Natural killer cell (primary cell): ENCODE measurements around the gene IPO9. TPM values are rescaled to one million over a fixed set of nuclear protein-coding genes. Genes with fewer than 3 reads are reported as not detected.
A peak's percentile ranks its signal among the peaks of the same experiment; 100 is the strongest.

ENCODE experiments used
- ATAC-seq, 3 donors: fragments of 150-1000 bp in 2 of 3; fragments of 200-7000 bp in 1 of 3; cut with Tn5 transposase; 1 replicate in 1 of 3; 2 replicates in 2 of 3; pipeline ENCODE4 v1.10.0; 2021; ENCODE audit warnings: mild to moderate bottlenecking in 2 of 3, moderate library complexity in 2 of 3
- DNase-seq, 2 donors: peaks; one replicate each; pipeline versions ENCODE4 v3.0.0 to v3.0.0-alpha.2; 2013 to 2021; ENCODE audit warnings: mixed read lengths in 1 of 2
- H3K27ac ChIP-seq: one replicate; pipeline ENCODE4 v1.5.1; 2013; ENCODE audit warnings: mild to moderate bottlenecking, low read length
- H3K27me3 ChIP-seq: one replicate; pipeline ENCODE4 v1.6.1; 2013; ENCODE audit warnings: low read length; ENCODE audit not compliant: control insufficient read depth, insufficient read depth
- H3K36me3 ChIP-seq: one replicate; pipeline ENCODE4 v1.6.1; 2013; ENCODE audit warnings: low read length; ENCODE audit not compliant: control insufficient read depth, insufficient read depth
- H3K4me1 ChIP-seq: one replicate; pipeline ENCODE4 v1.6.1; 2013; ENCODE audit warnings: low read length; ENCODE audit not compliant: control insufficient read depth, insufficient read depth
- H3K4me3 ChIP-seq: one replicate; pipeline ENCODE4 v1.5.1; 2013; ENCODE audit warnings: low read length
- H3K9me3 ChIP-seq: one replicate; pipeline ENCODE4 v1.6.1; 2013; ENCODE audit warnings: low read length; ENCODE audit not compliant: control insufficient read depth, insufficient read depth
- H3K27ac Mint-ChIP-seq, 2 donors: one replicate each; pipeline ENCODE4 v1.8.0; 2022; ENCODE audit warnings: mild to moderate bottlenecking in 2 of 2, mixed read lengths in 2 of 2, moderate library complexity in 1 of 2
- H3K27me3 Mint-ChIP-seq, 2 donors: one replicate each; pipeline ENCODE4 v1.8.0; 2022; ENCODE audit warnings: low read depth in 2 of 2, mixed read lengths in 2 of 2
- H3K36me3 Mint-ChIP-seq: one replicate; pipeline ENCODE4 v1.8.0; 2022; ENCODE audit warnings: mixed read lengths
- H3K4me1 Mint-ChIP-seq, 2 donors: one replicate each; pipeline ENCODE4 v1.8.0; 2022; ENCODE audit warnings: mixed read lengths in 2 of 2
- H3K4me3 Mint-ChIP-seq: one replicate; pipeline ENCODE4 v1.8.0; 2022; ENCODE audit warnings: mild to moderate bottlenecking, moderate library complexity, mixed read lengths
- H3K9me3 Mint-ChIP-seq, 2 donors: one replicate each; pipeline ENCODE4 v1.8.0; 2022; ENCODE audit warnings: mixed read lengths in 2 of 2
- WGBS: methylation state at CpG from one replicate; pipeline ENCODE4 v1.1.7; 2013; ENCODE audit warnings: missing lambda C conversion rate; ENCODE audit not compliant: insufficient coverage; 5-methylcytosine and 5-hydroxymethylcytosine counted together
- intact Hi-C: fragments of 100-400 bp; cut with micrococcal nuclease; formaldehyde crosslinking; loops from one replicate; pipeline ENCODE4 v1.14.2; 2022
- total RNA-seq, 4 donors: library from RNA; stranded (reverse); fragments of 120-200 nt in 1 of 4; gene quantifications; one replicate each; pipeline versions ENCODE4 v1.2.3 to v1.2.4, GENCODE V29; 2013 to 2022
- TF ChIP-seq, protein P1 (sequence below): fragments of 200-600 bp; IDR thresholded peaks from one replicate; pipeline ENCODE4 v1.8.0; 2022; ENCODE audit warnings: antibody characterized with exemption

The IPO9 gene
- total RNA-seq, 3 donors from 2014 or later (not counting 1 experiment from before 2014, with no cell fraction given) = 27.0 to 35.5 (median 34.6) TPM

DNA sequence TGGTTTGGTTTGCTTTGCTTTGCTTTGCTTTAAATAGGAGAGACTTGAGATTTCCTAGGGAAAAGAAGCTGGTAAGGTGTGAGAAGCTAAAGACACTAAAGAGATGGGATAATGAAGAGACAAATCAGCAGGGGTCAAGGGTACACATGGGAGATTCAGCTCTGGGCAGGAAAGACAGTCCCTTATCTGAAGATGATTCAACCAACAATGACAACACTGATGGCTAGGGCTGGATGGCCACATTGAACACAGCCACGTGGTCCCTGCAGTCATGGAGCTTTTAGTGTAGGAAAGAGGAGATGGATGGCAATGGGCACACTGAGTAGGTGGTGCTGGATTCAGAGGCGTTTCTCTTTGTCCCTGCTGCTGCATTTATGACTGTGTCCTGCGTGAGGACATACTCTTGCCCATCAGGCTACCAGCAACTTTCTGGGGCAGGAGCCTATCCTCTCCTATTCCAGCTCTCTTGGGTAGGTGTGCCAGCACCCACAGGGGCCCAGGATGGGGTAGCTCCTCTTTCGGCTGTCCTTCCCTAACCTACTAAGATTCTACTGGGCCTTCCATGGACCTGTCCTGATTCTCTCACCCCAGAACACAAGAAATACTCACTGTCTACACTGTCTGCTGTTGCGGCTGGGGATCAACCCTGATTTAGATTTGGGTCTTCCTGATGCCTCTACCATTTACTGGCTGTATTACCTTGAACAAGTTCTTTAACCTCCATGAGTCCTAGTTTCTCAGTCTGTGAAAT is 58.3 kb downstream of the IPO9 start:
- Histone ChIP-seq H3K4me3 (no peak overlapping the region), H3K36me3 (no peaks in the 10 kb centered on the region), H3K4me1 (peaks cover 26% of the 10 kb centered on the region), H3K27me3 (peaks cover 29% of the 10 kb centered on the region), H3K27ac (no peak overlapping the region), H3K9me3 (no peaks in the 10 kb centered on the region)
- Mint-ChIP-seq H3K9me3 (no peaks in the 10 kb centered on the region), H3K36me3 (no peaks in the 10 kb centered on the region), H3K27ac (no peak overlapping the region), H3K4me1 (peaks cover 0 to 5% of the 10 kb centered on the region in 2 donors), H3K4me3 (peak overlapping the region; percentile 67), H3K27me3 (peaks cover 6 to 39% of the 10 kb centered on the region in 2 donors)
- ATAC-seq (no peak), DNase-seq (no peak)
- WGBS = 86% methylated on average over 5 of the region's 5 CpGs
- TF ChIP-seq, protein P1, sequence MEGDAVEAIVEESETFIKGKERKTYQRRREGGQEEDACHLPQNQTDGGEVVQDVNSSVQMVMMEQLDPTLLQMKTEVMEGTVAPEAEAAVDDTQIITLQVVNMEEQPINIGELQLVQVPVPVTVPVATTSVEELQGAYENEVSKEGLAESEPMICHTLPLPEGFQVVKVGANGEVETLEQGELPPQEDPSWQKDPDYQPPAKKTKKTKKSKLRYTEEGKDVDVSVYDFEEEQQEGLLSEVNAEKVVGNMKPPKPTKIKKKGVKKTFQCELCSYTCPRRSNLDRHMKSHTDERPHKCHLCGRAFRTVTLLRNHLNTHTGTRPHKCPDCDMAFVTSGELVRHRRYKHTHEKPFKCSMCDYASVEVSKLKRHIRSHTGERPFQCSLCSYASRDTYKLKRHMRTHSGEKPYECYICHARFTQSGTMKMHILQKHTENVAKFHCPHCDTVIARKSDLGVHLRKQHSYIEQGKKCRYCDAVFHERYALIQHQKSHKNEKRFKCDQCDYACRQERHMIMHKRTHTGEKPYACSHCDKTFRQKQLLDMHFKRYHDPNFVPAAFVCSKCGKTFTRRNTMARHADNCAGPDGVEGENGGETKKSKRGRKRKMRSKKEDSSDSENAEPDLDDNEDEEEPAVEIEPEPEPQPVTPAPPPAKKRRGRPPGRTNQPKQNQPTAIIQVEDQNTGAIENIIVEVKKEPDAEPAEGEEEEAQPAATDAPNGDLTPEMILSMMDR = no peak
- intact Hi-C loops = no loop called here

DNA sequence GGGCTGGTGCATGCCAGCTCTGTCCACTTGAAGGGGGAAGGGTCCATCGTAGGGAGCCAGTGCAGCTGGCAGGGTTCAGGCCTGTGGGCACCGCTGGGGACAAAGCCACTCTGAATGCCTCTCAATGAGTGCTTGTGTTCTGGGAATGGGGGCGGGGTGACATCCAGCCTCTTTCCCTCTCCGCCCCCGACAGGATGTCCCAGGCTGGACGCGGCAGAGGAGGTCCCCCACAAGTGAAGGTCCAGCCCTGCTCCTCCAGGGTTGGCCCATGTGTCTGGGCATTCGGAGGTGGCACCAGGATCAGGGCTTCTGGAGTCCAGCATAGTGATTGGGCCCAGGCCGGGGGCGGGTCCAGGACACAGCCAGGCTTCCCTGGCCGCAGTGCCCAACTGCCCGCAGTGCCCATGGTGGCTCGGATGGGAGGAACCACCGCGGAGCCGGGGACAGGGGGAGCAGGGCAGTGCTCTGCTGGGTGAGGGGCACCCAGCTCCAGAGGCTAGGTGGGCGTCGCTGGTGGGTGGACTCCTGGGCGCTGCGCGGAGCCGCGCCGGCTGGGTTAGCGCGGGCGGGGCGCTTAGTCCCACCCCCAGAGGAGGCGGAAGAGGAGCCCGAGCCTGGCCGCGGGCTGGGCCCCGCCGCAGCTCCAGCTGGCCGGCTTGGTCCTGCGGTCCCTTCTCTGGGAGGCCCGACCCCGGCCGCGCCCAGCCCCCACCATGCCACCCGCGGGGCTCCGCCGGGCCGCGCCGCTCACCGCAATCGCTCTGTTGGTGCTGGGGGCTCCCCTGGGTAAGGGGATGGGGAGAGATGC is 59.5 kb downstream of the IPO9 start, which contains the start of gene SHISA4:
SHISA4 (plus strand) TSS at position 617 of the 808 bp plus-strand sequence; CDS start at position 714, 97 bp downstream.
- Histone ChIP-seq H3K27me3 (peaks cover 29% of the 10 kb centered on the region), H3K36me3 (no peaks in the 10 kb centered on the region), H3K9me3 (no peaks in the 10 kb centered on the region), H3K27ac (no peak within 1 kb of the TSS), H3K4me1 (peaks cover 18% of the 10 kb centered on the region), H3K4me3 (no peak within 1 kb of the TSS)
- peaks cover 0 to 5% of the 10 kb centered on the region in 2 donors for H3K4me1 Mint-ChIP-seq
- TF ChIP-seq, protein P1 = no peak
- H3K27me3 Mint-ChIP-seq = peaks cover 6 to 41% of the 10 kb centered on the region in 2 donors
- intact Hi-C loops = no loop called here
- ATAC-seq (peak; percentile 62 to 86 (median 81)), DNase-seq (peak in 1 of 2 donors; percentile 27)
- H3K27ac Mint-ChIP-seq = no peak within 1 kb of the TSS
- H3K36me3 Mint-ChIP-seq = no peaks in the 10 kb centered on the region
- 9% methylated on average over 49 of the region's 49 CpGs for WGBS
- H3K9me3 Mint-ChIP-seq = no peaks in the 10 kb centered on the region
- H3K4me3 Mint-ChIP-seq = peak within 1 kb of the TSS; percentile 68

DNA sequence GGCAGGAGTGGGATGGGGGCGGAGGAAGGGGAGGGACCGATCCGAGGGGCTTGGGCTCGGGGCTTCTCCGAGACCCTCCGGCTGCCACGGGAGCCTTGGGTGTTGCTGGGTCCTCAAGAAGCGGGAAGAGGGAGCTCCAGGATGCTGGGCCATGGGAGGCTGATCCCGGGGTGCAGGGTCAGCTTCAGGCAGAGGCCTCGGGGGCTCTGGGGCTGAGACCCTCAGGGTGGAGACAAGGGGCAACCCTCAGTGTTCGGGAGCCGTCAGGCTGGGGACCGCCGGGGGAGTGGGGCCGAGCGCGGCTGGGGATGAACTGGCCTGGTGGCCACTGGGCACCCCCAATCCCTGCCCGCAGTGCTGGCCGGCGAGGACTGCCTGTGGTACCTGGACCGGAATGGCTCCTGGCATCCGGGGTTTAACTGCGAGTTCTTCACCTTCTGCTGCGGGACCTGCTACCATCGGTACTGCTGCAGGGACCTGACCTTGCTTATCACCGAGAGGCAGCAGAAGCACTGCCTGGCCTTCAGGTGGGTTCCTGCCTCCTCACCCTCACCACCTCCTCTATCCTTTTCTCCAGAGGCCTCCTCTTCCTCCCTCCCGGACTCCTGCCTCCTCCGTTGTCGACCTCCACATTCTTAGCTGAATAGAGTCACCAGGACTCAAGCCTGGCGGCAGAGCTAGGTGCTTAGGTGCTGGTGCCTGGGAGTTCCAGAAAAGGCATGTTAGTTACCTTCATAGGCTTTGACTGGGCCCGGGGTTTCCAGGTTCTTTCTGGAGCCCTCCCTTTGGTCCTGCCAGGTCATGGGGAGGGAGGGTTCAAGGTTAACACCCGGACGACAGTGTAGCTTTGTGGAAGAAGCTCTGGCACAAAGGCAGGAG is 60.4 kb downstream of the IPO9 start:
- H3K36me3 ChIP-seq = no peaks in the 10 kb centered on the region
- Mint-ChIP-seq H3K27ac (no peak overlapping the region), H3K4me1 (peaks cover 0 to 5% of the 10 kb centered on the region in 2 donors), H3K27me3 (peaks cover 6 to 43% of the 10 kb centered on the region in 2 donors), H3K9me3 (no peaks in the 10 kb centered on the region), H3K4me3 (peak overlapping the region; percentile 68), H3K36me3 (no peaks in the 10 kb centered on the region)
- TF ChIP-seq, protein P1 = no peak
- intact Hi-C loops = no loop called here
- 33% methylated on average over 33 of the region's 33 CpGs for WGBS
- H3K9me3 ChIP-seq = no peaks in the 10 kb centered on the region
- DNase-seq (peak in 1 of 2 donors; percentile 19), ATAC-seq (no peak)
- no peak overlapping the region for H3K4me3 ChIP-seq
- peaks cover 17% of the 10 kb centered on the region for H3K4me1 ChIP-seq
- H3K27me3 ChIP-seq = peaks cover 29% of the 10 kb centered on the region
- no peak overlapping the region for H3K27ac ChIP-seq
